GM18511 (cell line): ENCODE results near the gene AFAP1.
A peak's percentile ranks its signal among the peaks of the same experiment; 100 is the strongest.

Experiments used
- ATAC-seq: cut with Tn5 transposase; IDR thresholded peaks from one replicate; pipeline ENCODE4 v1.9.1; 2021; ENCODE audit warnings: mild to moderate bottlenecking, moderate library complexity; ENCODE audit not compliant: unreplicated experiment

The AFAP1 gene

DNA sequence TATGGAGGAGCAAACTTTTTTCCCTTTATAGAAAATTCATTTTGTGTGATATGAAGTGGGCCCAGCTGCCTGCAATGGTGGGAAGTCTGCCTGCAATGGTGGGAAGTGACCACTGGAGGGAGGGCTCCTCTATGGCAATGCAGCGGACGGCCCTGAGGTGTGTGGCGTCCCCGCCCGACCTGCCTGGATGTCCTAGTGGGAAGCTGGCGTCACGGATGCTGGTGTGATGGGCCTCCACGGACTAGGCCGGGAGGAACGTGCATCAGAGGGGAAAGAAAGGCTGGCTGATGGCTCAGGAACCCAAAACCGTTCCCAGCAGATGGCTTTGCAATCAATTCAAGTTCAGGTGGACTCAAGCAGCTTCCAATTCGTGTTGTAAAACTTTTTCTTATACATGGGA is 177.9 kb downstream of the AFAP1 start:
- peak; percentile 92 for ATAC-seq

DNA sequence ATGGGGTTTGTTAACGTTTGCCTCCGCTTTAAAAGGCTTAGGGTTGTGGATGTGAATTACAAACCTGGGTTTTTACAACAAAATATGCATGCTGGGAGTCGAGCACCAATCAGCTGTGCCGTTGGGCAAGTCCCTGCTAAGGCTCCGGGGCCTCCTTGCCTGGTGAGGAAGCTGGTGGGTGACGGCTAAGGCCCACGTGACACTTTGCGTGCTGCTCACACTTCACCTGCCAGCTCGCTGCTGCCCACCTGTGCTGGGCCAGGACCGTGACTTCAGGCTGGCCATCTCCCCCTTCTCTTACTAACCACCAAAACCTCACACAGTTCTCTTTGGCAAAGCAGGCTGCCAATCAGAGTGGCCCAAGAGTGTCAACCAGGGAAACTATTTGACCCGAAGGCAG is 178.3 kb downstream of the AFAP1 start:
- peak; percentile 3 for ATAC-seq

DNA sequence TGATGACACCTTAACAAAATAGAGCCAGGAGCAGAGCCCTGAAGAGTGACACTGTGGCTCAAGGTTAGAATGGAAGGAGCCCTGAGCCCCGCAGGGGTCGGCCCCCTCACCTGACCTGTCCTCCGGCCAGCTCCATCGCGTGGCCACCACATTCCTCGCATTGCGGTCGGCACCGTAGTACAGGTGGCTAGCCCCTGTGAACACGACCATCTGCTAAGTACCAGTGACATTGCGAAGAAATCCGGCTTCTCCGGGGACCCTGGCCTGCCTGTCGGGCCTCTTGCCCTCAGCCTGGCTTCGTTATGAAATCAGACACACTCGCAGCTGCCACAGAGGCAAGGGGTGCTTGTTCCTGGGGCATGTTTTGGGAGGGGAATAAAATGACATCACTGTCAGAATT is 179.0 kb downstream of the AFAP1 start:
- ATAC-seq: no peak

DNA sequence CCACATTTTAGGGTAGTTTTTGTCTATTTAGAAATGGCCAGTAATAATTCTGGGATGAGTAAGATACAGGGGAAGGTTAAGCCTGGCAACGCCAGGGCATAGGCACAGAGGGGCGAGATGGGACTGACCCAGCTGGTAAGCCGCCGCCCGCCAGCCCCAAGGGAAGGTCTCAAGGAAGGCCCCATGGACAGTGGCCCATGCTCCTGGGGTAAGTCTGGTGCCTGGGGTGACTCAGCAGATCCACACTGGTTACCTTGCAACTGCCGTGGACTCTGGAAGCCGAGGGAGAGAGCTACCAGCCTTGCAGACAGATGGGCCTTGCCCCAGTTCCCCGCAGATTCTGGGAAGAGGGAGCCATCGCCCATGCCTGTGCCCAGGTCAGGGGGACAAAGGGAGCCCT is 179.4 kb downstream of the AFAP1 start:
- no peak for ATAC-seq

DNA sequence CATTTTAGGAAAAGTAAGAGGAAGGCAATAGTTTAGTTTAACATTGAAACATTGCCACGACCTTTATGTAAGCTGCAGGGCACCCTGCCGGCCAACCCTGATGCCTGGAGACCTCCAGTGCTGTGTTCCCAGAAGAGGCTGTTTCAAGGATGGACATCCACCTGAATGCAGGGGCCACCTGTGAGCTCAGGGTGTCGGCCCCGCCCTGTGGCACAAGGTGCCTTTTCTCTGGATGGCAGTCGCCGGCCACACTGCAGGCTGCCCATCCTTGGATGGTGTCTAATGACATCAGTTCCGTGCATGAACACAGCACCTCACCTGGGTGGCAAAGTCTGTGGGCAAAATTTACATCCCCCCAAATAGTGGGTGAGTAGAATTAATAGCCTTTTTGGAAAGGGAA is 180.0 kb downstream of the AFAP1 start:
- ATAC-seq: peak; percentile 8

DNA sequence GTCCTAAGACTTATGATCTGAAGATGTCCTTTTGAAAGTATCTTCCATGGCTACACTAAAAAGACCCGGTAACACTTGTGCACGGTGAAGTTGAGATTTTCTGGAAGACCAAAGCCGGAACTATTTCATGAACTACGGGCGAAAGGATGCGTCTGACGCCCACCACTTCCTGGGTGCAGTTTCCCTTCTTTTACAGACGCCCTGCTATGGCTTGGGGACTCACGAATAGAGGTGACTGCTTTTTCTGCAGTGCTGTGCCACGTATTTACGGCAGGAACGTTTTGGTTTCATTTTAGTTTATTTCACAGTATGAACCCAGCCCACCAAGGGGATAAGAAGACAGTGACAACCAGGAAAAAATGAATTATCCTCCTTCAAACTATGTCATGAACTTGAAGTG is 180.4 kb downstream of the AFAP1 start:
- peak; percentile 58 for ATAC-seq

DNA sequence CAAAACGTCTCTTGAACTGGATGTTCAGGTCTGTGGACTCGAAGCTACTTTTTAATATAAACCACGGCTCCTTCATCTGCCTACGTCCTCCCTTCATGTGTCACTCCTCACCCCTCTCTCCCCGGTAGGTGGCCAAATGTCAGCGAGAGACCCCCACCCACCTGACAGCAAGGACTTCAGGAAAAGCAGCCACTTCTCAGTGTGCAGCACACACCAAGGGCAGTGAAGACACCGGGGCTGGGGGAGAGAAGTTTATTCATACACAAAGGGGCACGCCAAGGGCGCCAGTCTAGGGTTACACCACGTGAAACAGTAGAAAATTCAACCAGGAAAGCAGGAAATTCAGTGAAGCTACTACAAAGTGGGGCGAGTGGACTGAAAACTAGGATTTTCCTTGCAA is 181.2 kb downstream of the AFAP1 start:
- no peak for ATAC-seq

DNA sequence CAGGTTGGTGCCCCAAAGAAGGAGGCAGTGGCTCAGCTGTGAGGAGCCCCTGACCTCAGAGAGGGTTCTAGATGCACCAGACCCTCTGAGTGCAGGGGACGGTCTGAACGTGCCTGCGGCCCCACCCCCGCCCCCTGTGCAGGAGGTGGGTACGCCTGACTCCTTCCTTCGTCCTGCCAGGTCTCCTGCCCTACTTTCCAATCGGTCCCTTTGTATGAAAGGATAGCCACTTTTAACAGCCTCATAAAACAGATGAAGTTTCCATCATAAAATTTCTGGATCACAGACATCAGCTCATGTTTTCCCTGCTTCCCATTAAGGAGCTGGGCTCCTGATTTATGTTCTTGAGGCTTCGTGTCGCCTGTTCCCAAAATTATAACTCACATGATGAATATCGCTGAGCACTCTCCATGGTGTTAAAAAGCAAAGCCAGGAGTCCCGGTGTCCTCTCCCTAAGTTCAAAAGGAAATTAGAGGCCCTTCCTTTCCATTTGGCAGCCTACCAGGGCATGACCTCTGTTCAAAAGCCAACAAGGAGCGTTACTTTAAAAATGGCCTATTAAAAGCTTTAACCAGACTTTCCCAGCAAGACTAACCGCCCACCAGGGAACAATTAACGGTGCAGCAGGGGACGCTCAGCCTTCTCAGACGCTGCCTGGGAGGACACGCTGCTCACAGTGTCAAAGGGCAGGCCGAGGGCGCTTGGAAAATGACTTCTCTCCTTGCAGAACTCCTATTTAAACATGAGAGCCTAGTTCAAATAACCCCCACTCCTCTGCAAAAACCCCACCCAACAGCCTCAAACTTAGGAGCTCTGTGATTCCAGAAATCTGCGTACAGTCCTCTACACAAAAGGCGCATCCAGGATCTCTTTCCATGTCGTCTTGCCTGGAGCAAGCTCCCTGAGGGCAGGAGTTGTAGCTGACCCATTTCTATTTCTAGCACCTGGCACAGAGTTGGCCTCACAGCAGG is 181.9 kb downstream of the AFAP1 start:
- ATAC-seq: no peak

DNA sequence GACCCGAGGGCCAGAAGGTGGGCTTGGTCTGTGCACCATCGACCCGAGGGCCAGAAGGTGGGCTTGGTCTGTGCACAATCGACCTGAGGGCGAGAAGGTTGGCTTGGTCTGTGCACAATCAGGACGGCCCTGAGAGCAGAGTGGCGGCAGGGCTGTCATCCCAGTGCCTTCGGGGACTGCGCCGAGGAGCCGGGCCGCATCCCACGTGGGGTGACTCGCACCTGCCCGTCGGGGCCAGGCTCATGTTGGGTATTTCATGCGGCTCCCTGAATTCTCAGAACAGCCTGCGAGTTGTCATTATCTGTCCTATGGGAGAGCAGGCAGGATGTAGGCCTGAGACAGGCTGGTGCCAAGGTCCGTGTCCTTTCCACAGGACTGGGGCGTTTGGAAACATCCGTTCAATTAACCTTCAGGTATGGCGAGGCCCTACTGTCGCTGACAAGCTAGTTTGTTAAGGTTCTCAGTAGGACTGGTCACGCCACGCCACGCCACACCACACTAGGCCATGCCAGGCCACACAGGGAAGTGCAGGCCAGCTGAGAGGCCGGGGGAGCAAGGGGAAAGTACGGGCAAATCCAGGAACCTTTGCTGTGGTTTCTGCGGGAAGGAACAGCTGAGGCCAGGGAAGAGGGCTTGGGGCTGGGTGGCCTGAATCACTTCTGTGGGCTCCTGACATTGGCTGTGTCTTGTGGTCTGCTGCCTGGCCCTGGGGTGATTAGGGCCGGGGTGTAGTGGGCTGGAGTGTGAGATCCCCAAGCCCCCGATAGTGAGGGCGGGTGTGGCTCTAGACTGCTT is 182.9 kb downstream of the AFAP1 start:
- ATAC-seq: no peak

DNA sequence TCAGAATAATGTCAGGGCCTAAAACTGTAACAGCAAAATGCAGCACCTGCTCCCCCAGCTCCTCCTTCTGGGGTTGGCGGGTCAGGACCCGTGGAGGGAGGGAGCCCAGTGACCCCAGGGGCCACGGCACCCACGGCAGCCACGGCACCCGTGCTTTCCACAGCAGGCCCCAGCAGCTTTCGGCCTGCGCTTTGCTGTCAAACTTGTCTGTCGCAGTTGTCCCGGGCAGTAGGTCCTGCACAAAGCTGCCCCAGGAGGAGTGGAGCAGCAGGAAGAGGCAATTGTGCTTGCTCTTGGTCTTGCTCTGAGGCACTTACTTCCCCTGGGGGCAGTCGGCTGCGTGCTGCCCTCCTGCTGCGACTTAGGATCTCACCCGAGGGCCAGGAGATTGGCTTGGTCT is 183.6 kb downstream of the AFAP1 start:
- ATAC-seq: no peak

DNA sequence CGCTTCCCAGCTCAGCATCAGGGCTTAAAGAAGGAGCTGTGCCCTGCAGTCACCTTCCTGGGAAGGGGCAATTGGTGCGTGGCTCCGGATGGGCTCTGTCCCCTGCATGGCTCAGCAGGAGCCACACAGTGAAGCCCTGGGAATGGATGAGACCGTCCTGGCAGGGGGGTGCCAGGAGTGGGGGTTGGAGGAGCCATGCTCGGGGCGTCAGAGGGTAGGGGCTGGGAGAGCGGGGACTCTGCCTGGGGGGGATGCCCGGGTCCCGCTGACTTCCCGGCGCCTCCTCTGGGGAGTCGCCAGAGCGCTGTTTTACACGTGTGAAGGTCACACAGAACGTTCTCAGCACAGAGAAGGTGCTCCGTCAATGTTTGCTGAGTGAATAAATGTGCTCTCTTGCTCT is 184.1 kb downstream of the AFAP1 start:
- no peak for ATAC-seq

DNA sequence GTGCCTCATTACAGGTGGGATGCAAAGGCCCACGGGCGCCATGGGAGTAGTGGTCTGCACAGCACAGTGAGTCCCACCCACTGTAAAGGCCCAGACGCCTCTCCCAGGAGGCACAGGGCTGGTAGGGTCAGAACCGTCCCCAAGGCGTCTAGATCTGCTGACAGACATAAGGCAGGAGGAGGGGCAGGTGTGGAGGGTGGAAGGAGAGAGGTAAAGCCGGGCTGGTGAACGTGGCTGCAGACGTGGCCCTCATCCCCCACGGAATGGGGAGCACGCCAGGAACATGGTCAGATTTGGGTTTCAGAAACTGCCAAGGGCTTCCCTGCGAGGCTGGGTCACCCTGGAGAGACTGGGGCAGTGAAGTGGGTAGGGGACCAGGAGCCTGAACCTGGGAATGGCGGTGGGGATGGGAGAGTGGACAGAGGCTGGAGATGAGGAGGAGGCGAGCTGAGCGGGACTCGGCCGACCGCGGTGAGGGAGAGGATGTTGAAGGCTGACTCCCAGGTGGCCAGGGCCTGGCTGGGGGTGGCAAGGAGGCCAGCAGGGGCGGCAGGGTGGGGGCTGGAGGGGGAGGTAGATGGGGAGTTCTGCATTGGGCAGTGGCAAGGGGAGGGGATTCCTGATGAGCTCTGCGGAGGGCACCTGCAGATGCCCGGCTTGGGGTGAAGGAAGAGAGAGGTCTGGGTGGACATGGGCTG is 184.9 kb downstream of the AFAP1 start:
- no peak for ATAC-seq

DNA sequence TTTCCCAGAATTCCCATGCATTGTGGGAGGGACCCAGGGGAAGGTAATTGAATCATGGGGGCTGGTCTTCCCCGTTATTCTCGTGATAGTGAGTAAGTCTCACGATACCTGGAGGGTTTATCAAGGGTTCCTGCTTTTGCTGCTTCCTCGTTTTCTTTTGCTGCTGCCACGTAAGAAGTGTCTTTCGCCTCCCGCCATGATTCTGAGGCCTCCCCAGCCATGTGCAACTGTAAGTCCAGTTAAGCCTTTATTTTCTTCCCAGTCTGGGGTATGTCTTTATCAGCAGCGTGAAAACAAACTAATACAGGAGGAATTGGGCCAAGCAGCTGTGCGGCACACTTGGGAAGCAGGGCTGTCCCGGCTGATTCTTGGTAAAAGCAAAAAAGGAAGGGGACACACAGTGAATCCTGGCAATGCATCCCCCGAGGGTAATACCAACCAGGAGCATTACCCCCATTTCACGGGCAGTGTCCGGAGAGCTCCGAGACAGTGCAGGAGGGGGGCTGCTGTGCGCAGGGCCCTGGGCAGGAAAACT is 185.7 kb downstream of the AFAP1 start:
- no peak for ATAC-seq

DNA sequence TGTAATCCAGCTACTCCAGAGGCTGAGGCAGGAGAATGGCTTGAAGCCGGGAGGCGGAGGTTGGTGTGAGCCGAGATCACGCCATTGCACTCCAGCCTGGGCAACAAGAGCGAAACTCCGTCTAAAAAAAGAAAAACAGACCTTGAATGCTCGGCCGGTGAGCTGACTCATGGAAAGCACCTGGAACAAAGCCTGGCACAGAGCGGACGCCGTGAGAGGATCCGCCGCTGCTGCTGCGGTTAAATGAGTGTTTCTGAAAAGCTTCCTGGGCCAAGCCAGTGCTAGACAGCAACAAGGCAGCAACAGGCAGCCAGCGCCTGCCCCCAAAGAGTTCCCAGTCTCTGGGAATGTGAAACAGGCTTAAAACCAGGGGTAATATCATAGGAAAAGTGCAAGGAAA is 186.4 kb downstream of the AFAP1 start:
- no peak for ATAC-seq

DNA sequence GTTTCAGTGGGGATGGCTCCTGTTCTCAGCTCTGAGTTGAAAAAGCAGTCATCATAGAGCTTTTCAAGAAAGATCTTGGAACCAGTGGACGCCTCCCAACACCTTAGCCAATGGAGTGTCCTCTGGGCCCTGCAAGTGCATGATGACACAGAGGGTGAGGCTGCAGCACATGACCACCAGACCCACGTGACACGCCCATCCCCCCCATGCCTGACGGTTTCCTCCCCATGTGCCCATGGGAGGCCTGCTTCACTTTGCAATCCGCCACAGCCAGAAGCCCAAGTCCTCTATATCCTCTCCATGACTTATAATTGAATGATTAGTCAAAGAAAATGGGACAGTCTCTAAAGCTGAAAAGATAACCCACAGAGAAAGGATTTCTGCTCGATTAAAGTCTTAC is 187.0 kb downstream of the AFAP1 start:
- ATAC-seq: no peak

DNA sequence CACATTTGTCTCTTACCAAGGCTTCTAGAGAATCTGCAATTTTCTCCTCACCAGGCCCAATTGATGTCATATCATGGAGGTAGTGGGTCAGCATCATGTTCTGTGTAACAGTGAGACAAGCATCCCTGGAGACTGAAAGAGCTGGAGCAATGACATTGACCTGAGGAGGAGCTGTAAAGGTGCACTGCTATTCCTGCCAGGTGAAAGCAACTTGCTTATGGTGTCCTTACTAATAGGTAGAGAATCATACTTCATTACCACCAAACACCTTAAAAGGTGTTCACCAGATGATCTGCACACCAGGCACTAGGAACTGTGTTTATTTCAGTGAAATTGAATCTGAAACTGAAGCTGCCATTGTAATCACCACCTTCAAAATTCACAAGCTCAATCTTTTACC is 188.7 kb downstream of the AFAP1 start:
- no peak for ATAC-seq

DNA sequence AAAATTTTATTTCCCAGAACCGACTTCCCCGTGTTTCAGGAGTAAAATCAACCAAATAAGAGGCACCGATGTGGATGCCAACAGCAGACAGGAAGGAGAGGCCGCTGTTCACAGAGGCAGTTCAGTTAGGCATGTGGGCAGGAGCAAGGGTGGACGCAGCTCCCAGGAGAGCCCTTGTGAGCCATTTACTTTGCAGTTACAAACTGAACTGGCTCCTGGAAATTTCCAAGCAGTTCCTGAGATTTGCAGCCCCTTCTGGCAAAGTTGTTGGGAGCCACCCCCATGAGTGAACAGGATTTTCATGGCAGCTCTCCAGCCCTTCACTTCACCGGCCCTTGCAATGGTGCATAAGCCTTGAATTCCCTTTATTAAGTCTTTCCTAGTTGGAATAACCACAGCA is 189.1 kb downstream of the AFAP1 start:
- no peak for ATAC-seq

DNA sequence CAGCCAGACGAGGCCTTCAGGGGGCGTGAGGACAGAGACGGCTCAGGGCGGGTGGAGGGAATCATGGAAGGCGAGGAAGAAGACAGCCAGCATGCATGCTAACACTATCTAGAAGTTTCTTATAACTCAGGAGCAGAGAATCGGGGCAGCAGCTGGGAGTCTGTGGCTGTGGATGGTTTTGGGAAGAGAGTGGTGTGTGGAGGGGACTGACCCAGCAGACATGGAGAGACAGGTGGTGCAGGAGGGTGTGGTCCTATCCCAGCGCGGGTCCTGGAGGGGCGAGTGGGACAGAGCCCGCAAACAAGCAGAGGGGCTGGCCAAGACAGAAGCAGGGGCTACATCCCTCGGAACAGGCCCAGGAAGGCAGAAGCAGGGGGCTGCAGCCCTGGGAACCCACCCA is 192.1 kb downstream of the AFAP1 start:
- no peak for ATAC-seq

DNA sequence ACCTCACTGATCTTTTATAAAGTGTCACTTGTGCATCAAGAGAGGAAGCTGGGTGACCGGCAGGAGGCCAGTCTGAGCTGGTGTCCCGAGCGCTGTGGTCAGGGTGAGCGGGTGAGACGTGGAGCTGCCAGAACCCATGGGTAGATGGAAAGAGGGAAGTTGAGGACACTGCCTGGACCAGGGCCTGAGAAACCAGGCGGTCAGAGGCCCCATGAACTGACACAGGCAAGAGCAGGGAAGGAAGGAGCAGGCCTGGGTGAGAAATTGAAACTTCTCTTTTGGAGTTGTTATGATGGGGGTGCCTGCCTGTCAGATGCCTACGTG is 192.6 kb downstream of the AFAP1 start:
- no peak for ATAC-seq

DNA sequence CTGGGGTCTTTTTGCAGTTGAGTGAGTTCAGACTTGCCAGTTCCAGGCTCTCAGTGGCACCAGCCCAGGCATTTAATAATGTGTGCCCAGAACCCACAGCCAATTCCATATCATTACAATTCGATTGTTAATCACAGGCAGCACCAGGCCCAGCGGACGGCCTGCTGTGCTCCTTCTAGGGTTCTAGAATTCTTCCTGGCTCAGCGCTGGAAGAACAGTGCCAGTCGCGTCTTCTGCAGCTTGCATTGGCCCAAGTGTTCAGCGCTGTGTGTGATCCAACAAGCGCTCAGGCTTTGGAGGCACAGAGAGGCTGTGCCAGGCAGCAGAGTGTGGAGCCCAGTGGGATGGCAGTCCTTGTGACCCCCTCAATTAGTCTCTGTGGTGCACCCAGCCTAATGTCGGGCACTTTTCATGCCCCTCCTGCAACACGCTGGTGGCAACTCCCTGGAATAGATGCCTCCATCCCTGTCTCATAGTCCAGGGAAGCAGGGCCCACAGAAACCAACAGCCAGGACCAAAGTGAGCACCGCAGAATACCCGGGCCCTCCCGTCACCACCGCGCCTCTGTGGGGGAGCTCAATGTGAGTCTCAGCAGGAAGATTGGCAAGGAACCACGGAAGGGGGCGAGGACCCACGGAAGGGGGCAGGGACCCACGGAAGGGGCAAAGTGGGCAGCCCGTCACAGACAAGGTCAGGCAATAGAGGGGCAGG is 193.2 kb downstream of the AFAP1 start:
- no peak for ATAC-seq
